GM19099 (cell line): ENCODE data around the gene TANGO6.

Experiments
- POLR2A ChIP-seq: IDR thresholded peaks from 3 replicates; pipeline ENCODE4 v1.6.1; 2011; ENCODE audit warnings: low read depth; ENCODE audit not compliant: insufficient read length; ENCODE audit errors: extremely low read depth

The TANGO6 gene

GRCh38 chr16:68921637-68922036, 78.3 kb downstream of the TANGO6 start:
- no peak for TF ChIP-seq POLR2A

GRCh38 chr16:68923116-68923515, 79.8 kb downstream of the TANGO6 start:
- no peak for TF ChIP-seq POLR2A

DNA sequence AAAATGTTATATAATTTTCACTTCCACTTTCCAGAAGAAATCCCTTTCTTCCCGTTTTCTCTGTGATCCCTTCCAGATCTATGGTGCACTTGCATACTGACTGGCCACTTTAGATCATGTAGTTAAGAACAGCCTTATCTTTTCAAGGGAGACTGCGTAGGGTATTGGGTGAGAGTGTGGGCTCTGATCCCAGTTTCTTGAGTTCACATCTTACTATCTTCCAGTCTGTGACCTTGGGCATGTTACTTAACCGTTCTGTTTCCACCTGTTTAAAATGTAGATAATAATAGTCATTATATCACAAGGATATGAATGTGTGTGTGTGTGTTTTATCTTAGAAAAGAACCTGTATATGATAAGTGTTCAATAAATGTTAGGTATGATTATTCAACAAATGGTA, 83.7 kb downstream of the TANGO6 start:
- no peak for TF ChIP-seq POLR2A

- no peak for TF ChIP-seq POLR2A
Observed at GRCh38 chr16:68931196-68931595, 87.9 kb downstream of the TANGO6 start.

- TF ChIP-seq POLR2A: no peak
Observed at GRCh38 chr16:68934402-68934801, 91.1 kb downstream of the TANGO6 start.

DNA sequence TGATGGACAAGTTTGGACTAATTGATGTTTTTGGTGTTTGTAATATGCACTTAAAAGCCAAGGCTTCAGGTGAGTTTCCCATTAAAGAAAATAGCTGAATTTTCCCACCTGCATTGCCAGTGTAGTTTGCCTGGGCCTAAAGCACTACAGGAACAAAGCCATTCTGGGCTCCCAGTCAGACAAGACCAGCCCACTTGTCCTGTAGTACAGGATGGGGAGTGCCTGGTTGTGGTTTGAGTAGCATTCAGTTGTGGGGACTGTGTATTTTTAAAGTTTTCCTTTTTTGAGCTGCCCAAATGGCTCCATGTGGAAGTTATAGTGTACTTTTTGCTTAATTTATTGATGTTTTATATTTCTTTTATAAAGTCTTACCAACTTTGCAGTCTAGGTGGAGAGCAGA, 91.7 kb downstream of the TANGO6 start:
- no peak for TF ChIP-seq POLR2A

- TF ChIP-seq POLR2A: no peak
Observed at GRCh38 chr16:68936736-68937631, 93.7 kb downstream of the TANGO6 start.

- TF ChIP-seq POLR2A: no peak
Observed at GRCh38 chr16:68939692-68940320, 96.5 kb downstream of the TANGO6 start.

DNA sequence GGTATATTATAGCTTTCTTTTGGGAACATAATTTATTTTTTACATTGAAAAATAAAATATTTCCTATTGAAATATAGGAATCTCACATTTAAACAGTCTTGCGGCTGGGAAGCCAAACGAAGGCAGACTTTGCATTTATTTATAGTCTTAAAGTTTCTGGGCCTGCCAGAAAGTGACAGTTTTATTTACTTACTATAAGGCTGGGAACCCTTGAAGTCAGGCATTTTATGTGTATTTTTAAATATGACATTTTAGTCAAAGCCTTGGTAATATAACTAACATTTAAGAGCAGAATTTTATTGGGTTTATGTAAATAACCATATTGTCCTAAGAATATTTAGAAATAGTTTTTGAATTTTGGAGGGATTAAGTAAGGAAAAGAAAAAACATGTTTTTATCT, 97.5 kb downstream of the TANGO6 start:
- TF ChIP-seq POLR2A: no peak

GRCh38 chr16:68943961-68944360, 100.6 kb downstream of the TANGO6 start:
- TF ChIP-seq POLR2A: no peak

GRCh38 chr16:68948230-68948910, 105.0 kb downstream of the TANGO6 start:
- no peak for TF ChIP-seq POLR2A

DNA sequence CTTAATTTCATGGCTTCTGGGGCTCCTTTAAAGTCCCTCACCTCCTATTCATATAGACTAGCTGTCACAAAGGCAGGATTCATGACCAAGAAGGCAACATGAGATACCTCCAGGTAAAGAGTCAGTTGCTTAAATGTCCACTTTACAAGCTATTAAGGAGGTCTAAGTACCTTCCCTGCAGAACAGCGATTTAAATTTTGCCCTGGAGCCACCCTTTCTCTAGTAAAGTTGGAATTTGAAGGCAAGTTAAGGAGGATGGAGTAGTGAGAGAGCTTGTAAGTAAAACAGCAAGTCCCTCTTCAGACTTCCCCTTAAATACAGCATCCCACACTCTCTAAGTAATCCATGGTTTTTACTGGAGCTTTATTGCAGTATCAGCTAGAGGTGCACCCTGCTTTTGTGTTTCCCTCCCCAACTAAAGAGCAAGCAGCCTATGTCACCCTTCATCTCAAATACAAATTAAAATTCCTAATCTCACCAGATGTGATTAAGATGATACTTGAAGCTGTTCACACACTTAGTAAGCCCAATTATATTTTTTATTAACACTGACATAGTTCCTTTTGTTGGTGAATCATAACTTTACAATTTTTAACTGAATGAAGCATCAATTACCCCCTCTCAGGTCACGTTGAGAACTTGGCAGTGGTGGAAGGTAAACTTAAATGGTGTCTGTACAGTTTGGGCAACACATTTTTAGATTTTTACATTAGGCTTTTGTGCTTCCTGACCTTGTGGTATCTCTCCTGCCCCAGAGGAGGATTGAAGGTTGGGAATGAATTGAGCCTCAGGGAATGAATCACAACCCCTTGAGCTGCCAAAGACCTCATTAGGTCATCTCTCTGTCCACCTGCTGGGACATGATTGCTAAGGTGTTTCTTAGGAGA, 108.9 kb downstream of the TANGO6 start:
- no peak for TF ChIP-seq POLR2A

GRCh38 chr16:68954911-68955635, 111.7 kb downstream of the TANGO6 start:
- no peak for TF ChIP-seq POLR2A

DNA sequence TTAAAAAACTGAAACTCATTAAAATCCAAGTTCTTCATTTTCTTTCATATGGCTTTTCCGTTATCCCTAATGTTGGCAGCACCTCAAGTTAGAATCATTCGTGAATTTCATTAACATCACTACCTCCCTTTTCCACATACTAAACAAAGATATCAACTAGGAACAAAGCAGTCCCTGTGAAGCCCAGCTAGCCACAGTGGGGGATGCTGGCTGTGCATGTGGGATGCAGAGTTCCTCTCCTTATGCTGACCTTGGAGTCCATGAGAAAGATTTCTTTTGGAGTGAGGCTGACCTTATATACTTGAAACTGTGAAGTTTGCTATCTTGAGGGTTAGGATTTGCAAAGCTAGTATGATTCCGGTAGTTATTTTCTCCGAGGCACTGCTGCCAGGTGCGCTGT, 117.6 kb downstream of the TANGO6 start:
- TF ChIP-seq POLR2A: no peak
